H1 (cell line): ENCODE measurements around the gene GNA12. TPM values are rescaled to one million over a fixed set of nuclear protein-coding genes. Genes with fewer than 3 reads are reported as not detected.

Experiments
- CTCF ChIA-PET: fragments of 300-600 bp; sonication (Branson Sonifier 250); formaldehyde crosslinking; loops from one replicate; lab custom pipeline; 2021; ENCODE audit not compliant: partially characterized antibody; lab: Charles Lee
- POLR2A ChIA-PET: fragments of 300-600 bp; sonication (Branson Sonifier 250); formaldehyde crosslinking; loops from one replicate; lab custom pipeline; 2021; ENCODE audit warnings: inconsistent platforms; ENCODE audit not compliant: partially characterized antibody; lab: Charles Lee
- DNase-seq, 2 experiments: peaks; one replicate each; pipeline versions ENCODE4 v3.0.0 to v3.0.0-alpha.2; 2010 to 2022; ENCODE audit warnings: low spot score in 2 of 2, low read depth in 1 of 2, mixed read lengths in 1 of 2
- FAIRE-seq: peaks from 2 replicates; lab custom pipeline; 2011; peaks lifted over from hg19 to GRCh38; lab: Jason Lieb, UNC
- H2AFZ ChIP-seq: 2 replicates; pipeline ENCODE4 v1.8.1; 2012; ENCODE audit warnings: low read length, inconsistent platforms
- H2AK5ac ChIP-seq: 2 replicates; pipeline ENCODE4 v1.6.1; 2013; ENCODE audit warnings: low read depth, low read length
- H2BK120ac ChIP-seq: replicated peaks from 2 replicates; pipeline ENCODE3; 2013; ENCODE audit warnings: low read depth, low read length, inconsistent platforms
- H2BK12ac ChIP-seq: 2 replicates; pipeline ENCODE4 v1.6.1; 2013; ENCODE audit warnings: low read depth, low read length
- H2BK15ac ChIP-seq: 2 replicates; pipeline ENCODE4 v1.6.1; 2013; ENCODE audit warnings: low read length
- H2BK20ac ChIP-seq: 2 replicates; pipeline ENCODE4 v1.6.1; 2013; ENCODE audit warnings: low read length
- H2BK5ac ChIP-seq: 2 replicates; pipeline ENCODE4 v1.6.1; 2013; ENCODE audit warnings: low read depth, low read length
- H3K14ac ChIP-seq: 2 replicates; pipeline ENCODE4 v1.6.1; 2013; ENCODE audit warnings: inconsistent platforms; ENCODE audit not compliant: insufficient read length
- H3K18ac ChIP-seq: 2 replicates; pipeline ENCODE4 v1.6.1; 2013; ENCODE audit warnings: low read length; ENCODE audit errors: extremely low read depth
- H3K23ac ChIP-seq: 2 replicates; pipeline ENCODE4 v1.6.1; 2013; ENCODE audit warnings: inconsistent platforms; ENCODE audit not compliant: insufficient read length
- H3K23me2 ChIP-seq: 2 replicates; pipeline ENCODE4 v1.6.1; 2013; ENCODE audit warnings: low read depth, low read length
- H3K27ac ChIP-seq: 2 replicates; pipeline ENCODE4 v1.6.1; 2011; ENCODE audit warnings: low read depth, low read length, inconsistent platforms
- H3K27me3 ChIP-seq, 4 experiments: replicated peaks in 1 of 4; 1 replicate in 1 of 4; 2 replicates in 3 of 4; pipeline versions ENCODE4 v1.6.1 to v1.8.1; 2011 to 2013; ENCODE audit warnings: low read length in 3 of 4, mild to moderate bottlenecking in 3 of 4, inconsistent platforms in 2 of 4, mixed read lengths in 2 of 4, moderate library complexity in 1 of 4; ENCODE audit not compliant: control insufficient read depth in 3 of 4, insufficient read depth in 3 of 4; ENCODE audit errors: extremely low read depth in 1 of 4
- H3K36me3 ChIP-seq, 4 experiments: 2 replicates each; pipeline versions ENCODE4 v1.6.1 to v1.8.1; 2011 to 2013; ENCODE audit warnings: mild to moderate bottlenecking in 4 of 4, low read length in 3 of 4, moderate library complexity in 2 of 4, control low read depth in 1 of 4, inconsistent platforms in 1 of 4; ENCODE audit not compliant: insufficient read depth in 4 of 4, control insufficient read depth in 2 of 4
- H3K4ac ChIP-seq: replicated peaks from 2 replicates; pipeline ENCODE3; 2013; ENCODE audit warnings: low read length, low read depth, mixed read lengths, inconsistent platforms; ENCODE audit not compliant: insufficient read length
- H3K4me1 ChIP-seq, 4 experiments: replicated peaks in 1 of 4; 1 replicate in 1 of 4; 2 replicates in 3 of 4; pipeline versions ENCODE4 v1.6.1 to v1.8.1; 2011 to 2013; ENCODE audit warnings: low read length in 3 of 4, inconsistent platforms in 2 of 4, mixed read lengths in 1 of 4; ENCODE audit not compliant: insufficient read depth in 4 of 4, control insufficient read depth in 3 of 4
- H3K4me2 ChIP-seq, 2 experiments: 2 replicates each; pipeline versions ENCODE4 v1.6.1 to v1.8.1; 2011 to 2013; ENCODE audit warnings: low read depth in 2 of 2, low read length in 2 of 2, control low read depth in 1 of 2, inconsistent platforms in 1 of 2, mild to moderate bottlenecking in 1 of 2; ENCODE audit not compliant: insufficient read depth in 1 of 2
- H3K4me3 ChIP-seq, 4 experiments: fragments of 200-600, 300-600 bp in 1 of 4; sonication (generic), shearing (Covaris generic), sonication (Bioruptor Twin) in 1 of 4; 2 replicates each; pipeline versions ENCODE4 v1.5.1 to v1.8.1; 2011 to 2016; ENCODE audit warnings: low read length in 4 of 4, low read depth in 3 of 4, control low read depth in 2 of 4, inconsistent platforms in 2 of 4, mild to moderate bottlenecking in 2 of 4, mixed read lengths in 1 of 4, moderate library complexity in 1 of 4; ENCODE audit not compliant: insufficient read depth in 2 of 4; ENCODE audit errors: extremely low read depth in 1 of 4
- H3K56ac ChIP-seq: replicated peaks from 2 replicates; pipeline ENCODE3; 2013; ENCODE audit warnings: low read depth, mild to moderate bottlenecking, mixed read lengths, low read length, inconsistent platforms; ENCODE audit not compliant: insufficient read length
- H3K79me1 ChIP-seq: 2 replicates; pipeline ENCODE4 v1.6.1; 2013; ENCODE audit warnings: low read depth, low read length, control low read depth
- H3K79me2 ChIP-seq, 2 experiments: 2 replicates each; pipeline versions ENCODE4 v1.6.1 to v1.8.1; 2012 to 2013; ENCODE audit warnings: low read length in 2 of 2, mild to moderate bottlenecking in 2 of 2, inconsistent platforms in 1 of 2; ENCODE audit not compliant: insufficient read depth in 2 of 2, control insufficient read depth in 1 of 2
- H3K9ac ChIP-seq, 4 experiments: replicated peaks in 1 of 4; 1 replicate in 1 of 4; 2 replicates in 3 of 4; pipeline versions ENCODE4 v1.6.1 to v1.8.1; 2011 to 2013; ENCODE audit warnings: low read depth in 3 of 4, low read length in 3 of 4, control low read depth in 2 of 4, mild to moderate bottlenecking in 2 of 4, moderate library complexity in 2 of 4, inconsistent platforms in 1 of 4; ENCODE audit errors: extremely low read depth in 1 of 4
- H3K9me3 ChIP-seq, 2 experiments: 2 replicates each; pipeline versions ENCODE4 v1.6.1 to v1.8.1; 2012 to 2013; ENCODE audit warnings: mild to moderate bottlenecking in 2 of 2, moderate library complexity in 2 of 2, control low read depth in 1 of 2, inconsistent platforms in 1 of 2, low read depth in 1 of 2, low read length in 1 of 2, mixed read lengths in 1 of 2; ENCODE audit not compliant: insufficient read depth in 2 of 2
- H4K20me1 ChIP-seq, 2 experiments: replicated peaks in 1 of 2; 2 replicates each; pipeline versions ENCODE3 to v1.8.1; 2011 to 2013; ENCODE audit warnings: inconsistent platforms in 2 of 2, low read length in 2 of 2, mild to moderate bottlenecking in 1 of 2; ENCODE audit not compliant: insufficient read depth in 2 of 2, control insufficient read depth in 1 of 2
- H4K5ac ChIP-seq: 2 replicates; pipeline ENCODE4 v1.6.1; 2013; ENCODE audit warnings: low read length, low read depth, mixed read lengths, inconsistent platforms; ENCODE audit not compliant: insufficient read length
- H4K8ac ChIP-seq: 2 replicates; pipeline ENCODE4 v1.8.0; 2013; ENCODE audit warnings: mild to moderate bottlenecking, moderate library complexity, low read length, inconsistent platforms; ENCODE audit not compliant: insufficient read depth; ENCODE audit errors: extremely low read depth
- H4K91ac ChIP-seq: replicated peaks from 2 replicates; pipeline ENCODE3; 2013; ENCODE audit warnings: low read length, mixed read lengths, inconsistent platforms; ENCODE audit not compliant: insufficient read length
- CTCF ChIP-seq, 3 experiments: IDR thresholded peaks; 1 replicate in 2 of 3; 2 replicates in 1 of 3; pipeline versions ENCODE4 v1.5.1 to v1.6.1; 2011; ENCODE audit warnings: low read length in 3 of 3, mild to moderate bottlenecking in 3 of 3, inconsistent platforms in 2 of 3, low read depth in 1 of 3, moderate library complexity in 1 of 3; ENCODE audit not compliant: insufficient read depth in 1 of 3; ENCODE audit errors: control extremely low read depth in 1 of 3
- HDAC2 ChIP-seq, 2 experiments: fragments of 300-600 bp in 1 of 2; sonication (generic) in 1 of 2; IDR thresholded peaks; 2 replicates each; pipeline ENCODE4 v1.6.1; 2011 to 2012; ENCODE audit warnings: low read depth in 2 of 2, low read length in 2 of 2, mild to moderate bottlenecking in 2 of 2, moderate library complexity in 2 of 2, borderline replicate concordance in 1 of 2, inconsistent platforms in 1 of 2
- SP2 ChIP-seq: IDR thresholded peaks from 2 replicates; pipeline ENCODE4 v1.6.1; 2012; ENCODE audit warnings: mild to moderate bottlenecking, low read length, inconsistent platforms
- YY1 ChIP-seq: IDR thresholded peaks from 2 replicates; pipeline ENCODE4 v1.6.1; 2011; ENCODE audit warnings: low read depth, mild to moderate bottlenecking, low read length
- WGBS, 2 experiments: shearing (Covaris generic) in 1 of 2; methylation state at CpG; one replicate each; pipeline versions ENCODE4 v1.1.6 to v1.1.7; 2013 to 2015; ENCODE audit warnings: low lambda C conversion rate in 2 of 2, mixed read lengths in 2 of 2, inconsistent platforms in 1 of 2, low coverage in 1 of 2, missing lambda C conversion rate in 1 of 2; ENCODE audit not compliant: insufficient replicate concordance in 2 of 2, insufficient coverage in 1 of 2, insufficient read length in 1 of 2; ENCODE audit errors: extremely low coverage in 1 of 2, missing lambda C conversion rate in 1 of 2; 5-methylcytosine and 5-hydroxymethylcytosine counted together
- polyA plus RNA-seq, 7 experiments: library from polyadenylated mRNA; depleted of rRNA in 3 of 7; stranded (reverse) in 5 of 7; unstranded in 2 of 7; fragments of >200 nt in 5 of 7; fragments of 200-250 nt in 2 of 7; gene quantifications; 1 replicate in 5 of 7; 2 replicates in 1 of 7; 4 replicates in 1 of 7; pipeline versions ENCODE4 v1.2.1 to v1.2.3, GENCODE V29; 2011 to 2013; ENCODE audit warnings: missing spikeins in 2 of 7, mixed read lengths in 2 of 7
- total RNA-seq: library from RNA; stranded (reverse); fragmentation: NEBNext Ultra II Directional; extraction: Animal tissue kit (Norgen Biotek cat#: 25700); gene quantifications from 2 replicates; pipeline ENCODE4 v1.2.1, GENCODE V29; 2021

The GNA12 gene
- total and polyA plus RNA-seq, 2 of the 8 experiments (the other 6 are each of a cell fraction or from before 2014, with no cell fraction given): 96.5 to 109 TPM

GRCh38 chr7:2804227-2804763 lies 39.8 kb downstream of the GNA12 start:
- DNase-seq (peak in 1 of 2 experiments; percentile 33), FAIRE-seq (no peak)
- Histone ChIP-seq H3K4ac (no peak overlapping the region), H3K27ac (no peak overlapping the region), H3K36me3 (no peaks in the 10 kb centered on the region), H2BK12ac (no peak overlapping the region), H3K14ac (no peak overlapping the region), H3K56ac (no peak overlapping the region), H4K20me1 (peaks cover 0 to 21% of the 10 kb centered on the region in 2 experiments), H2AFZ (no peak overlapping the region), H3K27me3 (no peaks in the 10 kb centered on the region), H4K91ac (no peak overlapping the region), H3K4me3 (no peak overlapping the region), H2BK120ac (no peak overlapping the region), H3K23me2 (no peaks in the 10 kb centered on the region; the same call in 1 of the 2 replicates), H2BK5ac (no peak overlapping the region; the same call in 1 of the 2 replicates), H3K79me2 (peaks cover 10 to 100% of the 10 kb centered on the region in 2 experiments), H2AK5ac (0 out of 2 replicates have a peak overlapping the region, but pooled peaks have one; percentile 2), H3K9ac (no peak overlapping the region), H3K9me3 (no peaks in the 10 kb centered on the region), H3K4me2 (no peak overlapping the region), H4K5ac (no peak overlapping the region), H2BK20ac (no peak overlapping the region), H2BK15ac (no peak overlapping the region), H3K79me1 (peaks cover 20% of the 10 kb centered on the region; the same call in 1 of the 2 replicates), H3K23ac (no peak overlapping the region), H3K4me1 (peaks cover 20 to 40% (median 27%) of the 10 kb centered on the region in 4 experiments), H4K8ac (no peak overlapping the region), H3K18ac (0 out of 2 replicates have a peak overlapping the region, but pooled peaks have one; percentile 9)
- ChIA-PET POLR2A (interaction anchor here (0.6 to 1.5 kb wide), 4 partner anchors 10 to 1888 kb away, joined by 3 to 5 read pairs (median 4); no protein-coding TSS in a partner anchor), CTCF (interaction anchor here (0.6 to 2.8 kb wide), 16 partner anchors 9 to 94 kb away, joined by 3 to 13 read pairs (median 4); no protein-coding TSS in a partner anchor)
- TF ChIP-seq YY1 (peak; percentile 82), CTCF (IDR thresholded peaks at IDR 0.05; ENCODE audit: control extremely low read depth in 1 of 3, insufficient read depth in 1 of 3, low read depth in 1 of 3, low read length in 3 of 3) (peak in 1 of 3 experiments; percentile 27; a peak in 1 of 4 replicates), HDAC2 (IDR thresholded peaks at IDR 0.05; ENCODE audit: borderline replicate concordance in 1 of 2, low read depth in 2 of 2, low read length in 2 of 2) (no peak), SP2 (no peak)
- 90% methylated on average over 6 of the region's 6 CpGs; no CpG with 5 or more reads in 1 of the 2 experiments for WGBS, 2 experiments
